ENCODE measurements around the gene TOM1L2.

TOM1L2 gene

GRCh38 chr17:17868641-17869522 lies 103.3 kb downstream of the TOM1L2 start:
- DNase-seq: no peak

GRCh38 chr17:17866897-17867296 lies 105.3 kb downstream of the TOM1L2 start:
- no peak for DNase-seq

DNA sequence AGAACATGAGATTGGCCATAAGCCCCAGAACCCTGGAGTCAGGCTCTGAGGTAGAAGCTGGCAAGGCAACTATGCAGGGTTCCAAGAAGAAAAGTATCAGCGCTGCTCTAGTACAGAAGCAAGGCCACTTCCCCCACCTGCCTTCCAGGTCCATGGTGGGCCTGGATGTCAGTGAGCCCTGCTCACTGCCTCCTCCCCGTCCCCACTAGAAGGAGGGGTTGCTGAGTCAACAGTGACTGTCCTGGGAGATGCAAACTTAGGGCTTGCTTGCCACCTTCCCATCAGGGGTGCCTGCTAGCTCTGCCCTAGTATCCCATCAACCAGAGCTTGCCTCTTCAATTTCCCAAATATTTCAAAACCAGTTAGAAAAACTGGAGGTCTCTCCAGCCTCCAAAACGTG lies 105.8 kb downstream of the TOM1L2 start:
- DNase-seq: no peak

DNA sequence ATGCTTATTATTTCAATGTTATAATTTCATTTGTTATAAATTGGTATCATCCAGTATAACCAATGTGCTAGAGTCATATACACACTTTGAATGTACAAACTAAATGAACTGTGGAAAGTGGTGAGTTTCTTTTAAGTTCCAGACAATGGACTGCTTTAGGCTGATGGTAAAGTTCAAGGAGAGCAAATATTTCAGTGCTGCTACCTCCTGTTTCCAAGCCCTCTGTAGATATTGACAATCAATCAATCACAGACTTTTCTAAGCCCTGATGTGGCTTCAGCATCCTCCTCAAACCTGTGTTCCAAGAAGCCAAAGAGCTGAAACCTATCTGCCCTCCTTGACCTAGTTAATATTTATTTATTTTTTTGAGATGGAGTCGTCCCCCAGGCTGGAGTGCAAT lies 107.2 kb downstream of the TOM1L2 start:
- DNase-seq: no peak

- no peak for DNase-seq
Measured at GRCh38 chr17:17860766-17861107, 111.5 kb downstream of the TOM1L2 start.

DNA sequence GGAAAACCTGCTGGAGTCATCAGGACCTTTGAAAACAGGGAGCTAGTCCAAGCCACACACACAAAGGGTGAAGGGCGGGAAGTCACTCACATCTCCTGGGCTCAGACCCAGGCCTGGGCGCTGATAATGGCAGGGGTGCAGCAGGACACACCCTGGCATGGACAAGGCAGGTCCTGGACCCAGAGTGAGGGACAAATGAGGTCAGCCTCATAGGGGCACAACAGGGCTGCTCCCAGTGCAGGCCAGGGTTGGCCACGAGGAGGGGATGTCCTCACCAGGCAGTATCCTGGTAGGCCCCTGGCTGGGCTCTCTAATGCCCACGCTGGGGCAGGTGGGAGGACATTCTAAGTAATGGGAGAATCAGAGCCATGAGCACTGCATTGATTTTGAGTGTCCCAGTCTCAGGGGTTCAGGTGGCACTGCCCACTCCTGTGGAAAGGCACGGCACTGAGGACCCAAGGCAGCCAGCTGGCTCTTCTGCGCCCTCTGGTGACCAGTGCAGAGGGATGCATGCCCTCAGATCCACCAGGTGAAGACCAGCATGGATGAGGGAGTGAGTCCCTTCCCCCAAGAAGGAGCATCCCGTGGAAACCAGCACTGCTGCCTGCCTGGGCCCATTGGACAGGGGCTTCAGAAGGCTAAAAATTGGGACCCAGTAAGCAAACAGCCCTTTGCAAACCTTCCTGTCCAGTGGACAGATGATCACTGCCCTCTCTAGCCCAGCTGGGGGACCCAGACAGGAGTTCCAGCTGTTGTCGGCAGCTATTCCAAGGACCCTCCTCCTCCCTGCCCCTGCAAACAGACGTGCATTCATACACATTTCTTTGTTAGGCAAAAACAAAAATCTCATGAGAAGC lies 112.1 kb downstream of the TOM1L2 start:
- peak; percentile 88 for DNase-seq

DNA sequence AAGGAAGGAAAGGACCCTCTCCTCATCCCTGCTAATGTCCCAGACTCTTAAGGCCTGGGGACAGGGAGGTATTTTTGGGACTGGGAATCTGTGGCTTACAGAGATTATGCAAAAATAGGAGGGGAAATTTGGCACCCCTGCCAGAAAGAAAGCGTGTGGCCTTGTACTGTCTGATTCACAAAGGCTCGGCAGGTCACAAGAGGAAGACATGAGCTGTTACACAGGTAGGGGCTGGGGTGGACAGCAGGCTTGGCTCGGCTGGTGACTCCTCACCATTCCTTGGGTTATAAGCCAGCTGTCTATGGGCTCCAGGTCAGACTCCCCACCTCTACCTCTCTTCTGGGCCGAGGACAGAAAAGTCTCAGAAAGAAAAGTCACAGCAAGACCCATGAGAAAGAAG lies 114.7 kb downstream of the TOM1L2 start:
- no peak for DNase-seq

DNA sequence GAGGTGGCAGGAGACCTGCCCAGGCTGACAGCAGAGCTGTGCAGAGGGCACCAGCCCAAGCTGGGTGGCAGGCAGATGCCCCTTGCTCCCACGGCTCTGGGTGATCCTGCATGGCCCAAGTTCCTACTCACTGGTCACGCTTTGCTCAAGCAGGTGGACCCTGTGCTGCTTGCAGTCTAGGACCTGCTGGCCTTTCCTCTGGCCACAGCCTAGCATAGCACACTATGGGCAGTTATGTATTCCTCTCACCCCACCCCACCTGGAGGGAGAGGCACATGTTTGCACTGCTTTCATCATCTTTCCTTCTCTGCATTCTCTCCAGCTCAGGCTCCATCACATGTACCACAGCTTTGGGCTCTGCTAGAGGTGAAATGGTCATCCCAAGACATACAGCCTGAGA lies 115.8 kb downstream of the TOM1L2 start:
- DNase-seq: no peak

DNA sequence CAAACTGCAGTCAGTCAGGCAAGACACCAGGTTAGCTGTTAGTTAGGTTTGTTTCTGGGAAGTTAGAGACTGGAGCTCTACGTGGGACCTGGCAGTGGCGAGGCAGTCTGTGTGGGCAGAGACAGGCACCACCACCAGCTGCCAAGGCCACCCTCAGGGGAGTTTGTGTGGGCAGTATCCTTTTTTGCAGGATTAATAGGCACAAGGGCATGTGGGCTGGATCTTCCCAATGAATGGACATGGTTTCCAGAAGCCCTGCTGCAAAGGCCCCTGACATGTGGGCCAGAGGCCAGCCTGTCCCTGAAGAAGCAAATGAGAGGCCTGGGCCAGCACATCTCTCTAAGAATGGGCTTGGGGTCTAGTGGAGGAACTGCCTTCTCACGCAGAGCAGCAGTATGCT lies 116.2 kb downstream of the TOM1L2 start:
- no peak for DNase-seq

DNA sequence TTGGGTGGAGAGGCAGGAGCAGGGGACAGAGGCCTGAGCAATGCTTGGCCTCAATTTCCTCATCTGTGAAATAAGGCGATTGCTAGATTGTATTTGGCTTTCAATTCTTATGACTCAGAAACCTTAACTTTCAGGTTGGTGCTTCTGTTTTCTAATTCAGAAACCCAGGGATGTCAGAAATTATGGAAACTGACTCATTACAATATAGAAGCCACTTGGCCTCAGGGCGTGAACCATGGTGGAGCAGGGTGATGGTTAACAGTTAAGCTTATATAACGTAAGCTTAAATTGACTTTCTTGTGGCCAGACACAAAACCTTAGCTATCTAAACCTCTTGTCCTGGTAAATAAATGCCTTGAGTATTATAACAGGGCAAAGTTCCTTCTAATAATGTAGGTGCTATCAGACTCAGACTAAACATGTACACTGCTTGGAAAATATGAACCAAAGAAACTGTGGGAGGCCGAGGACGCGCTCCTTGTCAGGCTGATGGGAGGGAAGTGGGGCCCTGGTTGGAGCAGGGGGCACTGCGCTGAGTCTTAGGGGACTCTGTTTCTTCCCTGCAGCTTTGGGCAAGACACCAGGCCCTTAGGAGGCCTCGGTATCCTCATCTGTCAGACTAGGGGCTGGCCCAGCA lies 118.3 kb downstream of the TOM1L2 start:
- DNase-seq: no peak

GRCh38 chr17:17852930-17853329 lies 119.3 kb downstream of the TOM1L2 start:
- DNase-seq: no peak

DNA sequence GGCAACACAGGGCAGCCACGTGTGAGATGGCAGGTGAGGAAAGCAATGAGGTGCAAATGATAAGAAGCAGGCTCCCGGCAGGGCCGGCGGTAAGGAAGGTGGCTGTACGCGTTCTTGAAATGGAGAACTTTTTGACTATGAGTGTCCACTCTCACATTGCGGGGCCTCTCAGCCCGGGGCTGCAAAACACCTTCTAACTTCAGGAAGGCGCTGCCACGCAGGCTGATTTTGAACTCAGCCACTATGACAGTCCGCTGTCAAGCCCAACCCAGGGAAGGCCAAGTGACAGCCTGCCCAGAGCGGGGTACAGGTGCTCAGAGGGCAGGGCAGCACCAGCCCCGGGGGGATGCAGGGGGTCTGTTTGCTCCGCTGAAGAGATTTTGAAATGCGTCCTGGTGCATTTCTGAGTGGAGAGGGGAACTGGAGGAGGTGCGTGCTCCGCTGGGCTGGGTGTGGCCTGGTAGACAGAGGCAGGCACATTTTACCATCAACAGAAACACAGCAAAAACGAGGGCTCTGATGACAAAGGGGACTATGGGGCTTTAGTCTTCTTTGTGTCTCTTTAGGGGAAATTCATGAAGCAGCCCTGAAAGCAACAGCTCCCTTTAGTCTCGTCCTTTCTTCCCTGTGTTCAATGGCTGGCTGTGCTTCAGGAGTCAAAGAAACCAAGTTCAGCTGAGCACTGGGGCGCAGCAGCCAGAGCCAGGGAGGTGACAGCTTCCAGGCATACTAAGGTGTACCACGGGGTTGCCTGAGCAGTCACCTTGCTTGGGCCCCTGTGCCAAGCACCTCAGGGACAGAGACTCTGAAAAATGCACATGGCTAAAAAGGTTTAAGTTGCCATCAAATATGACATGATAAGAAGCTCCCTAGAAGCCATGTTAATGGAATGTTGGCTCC lies 120.8 kb downstream of the TOM1L2 start:
- DNase-seq: no peak

DNA sequence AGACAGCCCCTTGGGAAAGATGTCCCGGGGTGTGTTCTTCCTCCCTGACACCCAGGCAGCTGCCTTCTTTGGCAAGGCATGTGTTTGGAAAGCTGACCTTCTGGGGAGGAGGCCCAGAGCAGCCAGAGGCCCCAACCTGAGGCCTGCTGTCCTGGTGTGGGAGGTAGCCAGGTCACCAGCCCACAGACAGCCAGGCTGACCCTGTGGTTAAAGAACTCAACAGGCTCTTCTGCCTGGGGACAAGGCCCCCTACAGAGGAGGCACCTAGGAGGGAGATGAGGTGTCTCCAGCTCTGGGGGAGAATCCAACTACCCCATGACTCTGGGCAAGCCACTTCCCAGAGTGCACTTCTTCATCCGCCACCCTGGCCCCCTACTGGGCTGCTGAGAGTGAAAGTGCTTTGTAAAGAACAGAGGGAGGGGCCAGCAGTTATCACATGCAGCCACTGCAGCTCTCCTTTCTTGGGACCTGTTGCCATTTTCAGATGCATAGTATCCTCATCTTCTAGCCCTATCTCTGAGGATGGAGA lies 122.3 kb downstream of the TOM1L2 start:
- peak; percentile 81 for DNase-seq

DNA sequence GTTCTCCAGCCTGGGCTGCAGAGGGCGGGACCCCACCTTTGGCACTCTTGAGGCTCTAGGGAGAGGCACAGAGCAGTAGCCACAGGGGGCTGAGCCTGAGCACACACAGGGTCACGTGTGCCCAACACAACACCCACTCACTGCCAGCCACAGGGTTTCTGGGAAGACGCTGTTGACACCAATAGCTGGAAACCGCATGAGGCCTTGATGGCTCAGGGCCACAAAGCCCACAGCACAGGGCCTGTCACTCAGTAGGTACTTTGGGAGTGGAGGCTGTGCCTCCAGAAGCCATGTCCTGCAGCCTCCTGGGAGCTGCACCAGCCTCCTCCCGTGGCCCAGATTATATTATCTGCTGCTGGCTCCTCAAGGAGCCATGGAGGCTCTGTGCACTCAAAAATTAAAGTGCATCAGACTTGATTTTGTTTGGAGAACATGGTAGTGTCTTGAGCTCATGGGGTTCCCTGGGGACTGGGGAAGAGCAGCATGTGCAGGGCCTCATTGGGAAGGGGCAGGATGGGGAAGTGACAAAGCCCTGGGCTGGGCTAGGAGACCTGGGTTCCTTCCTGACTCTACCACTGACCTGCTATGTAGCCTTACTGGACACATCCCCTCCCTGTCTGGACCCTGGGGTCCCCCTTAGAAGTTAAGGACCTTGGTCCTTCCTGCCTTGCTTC lies 122.9 kb downstream of the TOM1L2 start:
- peak; percentile 88 for DNase-seq

GRCh38 chr17:17848311-17849082 lies 123.7 kb downstream of the TOM1L2 start:
- no peak for DNase-seq

DNA sequence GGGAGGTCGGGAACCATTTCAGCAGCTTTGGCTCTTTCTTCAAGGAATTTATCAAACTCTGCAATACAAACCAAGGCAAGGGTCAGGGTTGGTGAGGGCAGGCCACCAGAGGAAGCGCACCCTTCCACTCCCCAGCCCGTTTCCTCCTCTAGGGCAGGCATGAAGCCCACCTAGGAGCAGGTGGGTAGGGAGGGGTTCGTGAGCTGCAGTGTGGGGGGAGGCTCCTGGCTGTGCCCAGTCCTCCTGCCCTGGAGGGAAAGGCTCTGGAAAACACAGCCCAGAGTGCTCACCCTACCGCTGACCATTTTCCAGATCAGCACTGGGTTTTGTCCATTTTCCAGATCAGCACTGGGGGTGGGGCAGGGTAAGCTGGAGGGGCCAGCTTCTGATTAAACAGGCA lies 124.5 kb downstream of the TOM1L2 start:
- no peak for DNase-seq

- DNase-seq: no peak
Measured at GRCh38 chr17:17847118-17847689, 125.0 kb downstream of the TOM1L2 start.

DNA sequence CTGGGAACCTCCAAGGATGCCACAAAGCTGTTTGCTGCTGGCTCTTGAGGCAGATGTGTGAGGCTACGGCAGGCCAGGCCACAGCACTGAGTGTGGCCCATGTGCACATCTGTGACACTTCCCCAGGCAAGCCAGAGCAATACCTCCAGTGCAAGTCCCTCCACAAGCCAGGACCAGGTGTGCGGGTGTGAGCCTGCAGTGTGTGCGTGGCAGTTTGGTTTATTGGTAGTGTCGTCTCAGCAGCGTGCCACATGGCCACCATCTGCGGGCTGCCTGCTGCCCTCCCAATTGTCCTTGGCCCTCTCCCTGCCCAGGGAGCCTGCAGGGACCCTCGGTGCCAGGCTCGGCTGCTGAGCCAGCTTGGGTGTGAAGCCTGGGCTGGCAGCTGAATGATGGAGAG lies 125.6 kb downstream of the TOM1L2 start:
- DNase-seq: no peak

GRCh38 chr17:17846003-17846402 lies 126.2 kb downstream of the TOM1L2 start:
- no peak for DNase-seq

- no peak for DNase-seq
Measured at GRCh38 chr17:17845046-17845775, 127.0 kb downstream of the TOM1L2 start.

Measured in activated CD8-positive, alpha-beta memory T cell treated with anti-CD3 and anti-CD28 coated beads for 24 hours (primary cell).